ENCODE data around the gene PRMT3.

GRCh38 chr11:20535271-20535881, 147.9 kb downstream of the PRMT3 start:
- TF ChIP-seq ZNF175 (tag by site-specific recombination; IDR thresholded peaks at IDR 0.05), result no peak
- TF ChIP-seq CTCF (tag by site-specific recombination; IDR thresholded peaks at IDR 0.05), result no peak
- no peak for TF ChIP-seq ZNF138 (tag by site-specific recombination; IDR thresholded peaks at IDR 0.05; ENCODE audit: borderline replicate concordance)
- TF ChIP-seq PRDM4 (tag by site-specific recombination; IDR thresholded peaks at IDR 0.05), result no peak
- no peak for TF ChIP-seq ZNF274 (IDR thresholded peaks at IDR 0.05; ENCODE audit: low read length)
- TF ChIP-seq ZNF274 (tag by site-specific recombination; IDR thresholded peaks at IDR 0.05; ENCODE audit: borderline replicate concordance), result no peak
- TF ChIP-seq ZNF311 (tag by site-specific recombination; IDR thresholded peaks at IDR 0.05; ENCODE audit: borderline replicate concordance), result no peak
- no peak for TF ChIP-seq ZXDB (tag by site-specific recombination; IDR thresholded peaks at IDR 0.05)
- no peak for TF ChIP-seq TCF7L2 (IDR thresholded peaks at IDR 0.05; ENCODE audit: borderline replicate concordance, low read depth, low read length)
- TF ChIP-seq PRDM1 (tag by site-specific recombination; IDR thresholded peaks at IDR 0.05), result no peak
- TF ChIP-seq ZNF112 (tag by site-specific recombination; IDR thresholded peaks at IDR 0.05), result no peak
